ENCODE data around the gene KLRG1. TPM values are rescaled to one million over a fixed set of nuclear protein-coding genes. Genes with fewer than 3 reads are reported as not detected.

Gene KLRG1
- total RNA-seq (ENCODE audit: insufficient read depth, low replicate concordance), result 12.3 TPM

- no peak for DNase-seq (ENCODE audit: low spot score)
These were observed at the start of gene KLRG1 for GRCh38 chr12:8989413-8989812. TSS of gene KLRG1 (plus strand) at chr12:8989546. CDS start at chr12:8989636, 90 bp downstream.

- no peak for DNase-seq (ENCODE audit: low spot score)
These were observed 47.5 kb upstream of the KLRG1 start for GRCh38 chr12:8941691-8942478.

- DNase-seq (ENCODE audit: low spot score), result no peak
These were observed 45.7 kb upstream of the KLRG1 start for GRCh38 chr12:8943565-8944186.

GRCh38 chr12:8946733-8947132, 42.6 kb upstream of the KLRG1 start:
- no peak for DNase-seq (ENCODE audit: low spot score)

- DNase-seq (ENCODE audit: low spot score), result no peak
These were observed 41.6 kb upstream of the KLRG1 start for GRCh38 chr12:8947737-8948136.

- peak; percentile 29 for DNase-seq (ENCODE audit: low spot score)
These were observed 40.5 kb upstream of the KLRG1 start for GRCh38 chr12:8948701-8949341.

GRCh38 chr12:8949342-8950220, 39.8 kb upstream of the KLRG1 start, which contains the start of gene M6PR:
TSS of gene M6PR (minus strand) at chr12:8949645. CDS start at chr12:8946404, 3,241 bp downstream.
- DNase-seq (ENCODE audit: low spot score), result peak; percentile 99

- DNase-seq (ENCODE audit: low spot score), result no peak
These were observed 39.2 kb upstream of the KLRG1 start for GRCh38 chr12:8950221-8950527.

- no peak for DNase-seq (ENCODE audit: low spot score)
These were observed 38.5 kb upstream of the KLRG1 start for GRCh38 chr12:8950702-8951478.

- no peak for DNase-seq (ENCODE audit: low spot score)
These were observed 37.6 kb upstream of the KLRG1 start for GRCh38 chr12:8951744-8952143.

- DNase-seq (ENCODE audit: low spot score), result no peak
These were observed 35.5 kb upstream of the KLRG1 start for GRCh38 chr12:8953773-8954402.

- no peak for DNase-seq (ENCODE audit: low spot score)
These were observed 33.3 kb upstream of the KLRG1 start for GRCh38 chr12:8956073-8956472.

GRCh38 chr12:8956772-8957171, 32.6 kb upstream of the KLRG1 start:
- no peak for DNase-seq (ENCODE audit: low spot score)

- peak; percentile 29 for DNase-seq (ENCODE audit: low spot score)
These were observed 31.8 kb upstream of the KLRG1 start for GRCh38 chr12:8957561-8957960.

GRCh38 chr12:8958066-8958465, 31.3 kb upstream of the KLRG1 start:
- no peak for DNase-seq (ENCODE audit: low spot score)

GRCh38 chr12:8960176-8960575, 29.2 kb upstream of the KLRG1 start:
- no peak for DNase-seq (ENCODE audit: low spot score)

GRCh38 chr12:8968761-8969160, 20.6 kb upstream of the KLRG1 start:
- DNase-seq (ENCODE audit: low spot score), result no peak

- no peak for DNase-seq (ENCODE audit: low spot score)
These were observed 19.4 kb upstream of the KLRG1 start for GRCh38 chr12:8969861-8970411.

GRCh38 chr12:8970432-8970831, 18.9 kb upstream of the KLRG1 start:
- no peak for DNase-seq (ENCODE audit: low spot score)

GRCh38 chr12:8980137-8980536, 9.2 kb upstream of the KLRG1 start:
- no peak for DNase-seq (ENCODE audit: low spot score)
